ENCODE data around the gene LETM1.

Gene LETM1

GRCh38 chr4:1823545-1823932, 32.4 kb downstream of the LETM1 start:
- no peak for DNase-seq

- DNase-seq: no peak
These were observed 33.1 kb downstream of the LETM1 start for GRCh38 chr4:1822568-1823544.

GRCh38 chr4:1821679-1822567, 34.0 kb downstream of the LETM1 start:
- no peak for DNase-seq

- no peak for DNase-seq
These were observed 36.1 kb downstream of the LETM1 start for GRCh38 chr4:1819816-1820215.

GRCh38 chr4:1819284-1819683, 36.7 kb downstream of the LETM1 start:
- no peak for DNase-seq

- no peak for DNase-seq
These were observed 39.7 kb downstream of the LETM1 start for GRCh38 chr4:1815997-1816860.

GRCh38 chr4:1815096-1815996, 40.6 kb downstream of the LETM1 start:
- DNase-seq: no peak

GRCh38 chr4:1814453-1814852, 41.5 kb downstream of the LETM1 start:
- DNase-seq: no peak

GRCh38 chr4:1813915-1814314, 42.0 kb downstream of the LETM1 start:
- DNase-seq: no peak

GRCh38 chr4:1813231-1813630, 42.7 kb downstream of the LETM1 start:
- no peak for DNase-seq

GRCh38 chr4:1812720-1813119, 43.2 kb downstream of the LETM1 start:
- no peak for DNase-seq

- DNase-seq: no peak
These were observed 45.2 kb downstream of the LETM1 start for GRCh38 chr4:1810765-1811164.

GRCh38 chr4:1809754-1810502, 46.0 kb downstream of the LETM1 start:
- DNase-seq: peak; percentile 84 to 87

GRCh38 chr4:1808851-1809753, 46.9 kb downstream of the LETM1 start:
- DNase-seq: no peak

- no peak for DNase-seq
These were observed 47.6 kb downstream of the LETM1 start for GRCh38 chr4:1808396-1808795.

- DNase-seq: no peak
These were observed 48.6 kb downstream of the LETM1 start for GRCh38 chr4:1807332-1807777.

- no peak for DNase-seq
These were observed 49.2 kb downstream of the LETM1 start for GRCh38 chr4:1806596-1807331.

- no peak for DNase-seq
These were observed 49.8 kb downstream of the LETM1 start for GRCh38 chr4:1806223-1806564.
